ENCODE results near the gene SLC1A1.

The SLC1A1 gene

DNA sequence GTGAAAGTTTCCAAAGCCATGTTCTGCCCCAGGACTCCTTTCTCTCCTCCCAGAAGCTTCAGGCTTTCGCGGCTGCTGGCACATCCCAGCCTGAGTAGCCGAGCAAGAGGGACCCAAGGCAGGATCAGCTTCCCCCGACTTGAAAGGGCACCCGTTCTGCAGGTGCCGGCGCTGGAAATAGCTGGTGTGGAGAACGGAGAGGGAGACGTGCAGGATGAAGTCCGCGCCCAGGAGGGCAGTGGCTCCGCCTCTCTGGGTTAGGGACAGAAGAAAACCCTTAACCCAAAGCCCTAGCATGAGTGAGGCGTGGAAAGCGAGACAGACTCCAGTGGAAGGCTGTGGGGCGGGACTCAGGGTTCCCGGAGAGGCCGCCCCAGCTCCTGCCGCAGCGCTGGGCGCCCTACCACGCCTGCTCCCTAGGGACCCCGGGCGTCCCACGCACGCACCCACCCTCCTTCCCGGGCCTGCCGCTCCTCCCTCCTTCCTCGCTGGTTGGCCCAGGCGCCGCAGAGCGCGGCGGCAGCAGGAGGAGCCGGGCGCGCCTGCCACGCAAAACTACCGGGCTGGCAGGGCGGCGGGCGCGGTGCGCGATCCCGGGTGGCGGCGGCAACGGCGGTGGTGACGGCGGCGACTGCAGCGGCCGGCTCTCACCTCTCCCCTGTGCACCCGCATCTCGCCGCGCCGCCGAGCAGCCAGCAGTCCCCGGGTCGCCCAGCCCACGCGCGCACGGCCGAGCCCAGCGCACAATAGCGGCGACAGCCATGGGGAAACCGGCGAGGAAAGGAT lies at the start of gene SLC1A1:
Gene SLC1A1, plus strand, starts transcription at position 550 of the 786 bp plus-strand sequence. Its CDS starts 212 bp downstream, at position 762.
- DNase-seq (ENCODE audit: low read depth), result no peak

DNA sequence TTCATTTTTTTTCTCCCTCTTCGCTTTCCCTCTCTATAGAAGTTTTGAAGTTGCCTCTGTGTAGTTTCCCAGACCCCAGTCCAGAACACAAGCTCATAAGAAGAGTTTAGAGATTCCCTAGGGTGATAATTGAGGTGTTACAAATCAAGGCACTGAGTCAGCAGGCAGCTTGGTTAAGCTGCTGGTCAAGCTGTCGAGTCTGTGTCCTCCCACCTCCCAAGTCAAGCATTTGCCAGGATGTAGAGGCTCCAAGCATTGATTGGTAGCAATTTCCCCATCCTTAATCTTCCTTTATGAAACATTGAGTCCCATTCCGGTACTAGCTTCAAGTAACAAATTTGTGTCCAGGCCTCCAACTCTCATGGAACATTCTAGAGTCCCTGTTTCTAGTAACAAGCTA lies 47.5 kb upstream of the SLC1A1 start:
- no peak for DNase-seq (ENCODE audit: low read depth)

DNA sequence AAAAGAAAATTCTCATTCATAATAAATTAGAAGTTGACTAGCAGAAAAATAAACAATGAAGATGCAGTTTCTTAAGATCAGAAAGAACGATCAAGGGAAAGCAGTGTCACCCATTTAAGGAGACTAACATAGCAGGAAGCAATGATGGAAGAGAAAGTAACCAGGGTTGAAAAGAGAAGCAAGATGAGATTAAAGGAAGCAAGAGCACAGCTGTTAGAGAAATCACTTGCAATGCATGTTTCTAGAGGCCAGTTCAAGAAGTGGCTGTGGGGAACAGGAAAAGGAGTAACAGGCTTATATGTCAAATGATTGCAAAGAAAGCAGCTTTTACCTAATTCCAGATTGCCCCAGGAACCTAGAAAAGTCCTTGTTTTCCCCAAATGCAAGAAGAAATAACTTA lies 46.8 kb upstream of the SLC1A1 start:
- no peak for DNase-seq (ENCODE audit: low read depth)

DNA sequence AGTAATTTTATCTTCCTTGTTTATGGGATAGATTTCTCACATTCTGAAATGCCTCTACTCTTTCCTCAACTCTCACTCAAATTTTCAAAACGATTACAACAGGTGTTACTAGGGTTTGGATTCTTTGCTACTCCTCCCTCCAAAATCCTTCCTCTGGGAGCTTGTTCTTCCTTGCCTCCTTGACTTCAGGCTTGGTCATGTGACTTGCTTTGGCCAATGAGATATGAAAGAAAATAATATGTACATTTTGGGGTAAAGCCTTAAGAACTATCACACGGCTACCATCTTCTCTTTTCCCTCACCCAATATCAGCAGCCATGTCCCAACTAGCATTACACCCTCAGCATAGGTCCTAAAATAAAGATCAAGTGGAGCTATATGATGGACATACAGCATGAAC lies 28.8 kb upstream of the SLC1A1 start:
- no peak for DNase-seq (ENCODE audit: low read depth)

DNA sequence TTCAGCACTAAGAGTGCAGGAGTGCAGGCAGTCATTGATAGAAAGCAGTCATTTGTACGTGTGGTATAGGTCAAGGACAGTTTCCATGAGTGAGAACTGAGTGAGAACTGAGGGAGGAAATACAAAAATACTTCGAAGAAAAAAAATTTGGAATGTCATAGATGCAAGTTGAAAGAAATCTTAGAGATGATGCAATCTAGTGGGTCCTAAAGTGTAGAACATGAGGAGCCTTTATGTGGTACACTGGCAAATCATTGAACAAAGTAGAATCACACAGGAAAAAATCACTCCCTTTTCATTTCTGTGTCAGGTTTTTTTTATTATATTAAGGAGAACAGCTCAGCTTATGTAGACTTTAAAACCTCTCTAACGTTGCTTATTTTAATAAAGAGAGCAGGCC lies 26.4 kb upstream of the SLC1A1 start:
- no peak for DNase-seq (ENCODE audit: low read depth)

DNA sequence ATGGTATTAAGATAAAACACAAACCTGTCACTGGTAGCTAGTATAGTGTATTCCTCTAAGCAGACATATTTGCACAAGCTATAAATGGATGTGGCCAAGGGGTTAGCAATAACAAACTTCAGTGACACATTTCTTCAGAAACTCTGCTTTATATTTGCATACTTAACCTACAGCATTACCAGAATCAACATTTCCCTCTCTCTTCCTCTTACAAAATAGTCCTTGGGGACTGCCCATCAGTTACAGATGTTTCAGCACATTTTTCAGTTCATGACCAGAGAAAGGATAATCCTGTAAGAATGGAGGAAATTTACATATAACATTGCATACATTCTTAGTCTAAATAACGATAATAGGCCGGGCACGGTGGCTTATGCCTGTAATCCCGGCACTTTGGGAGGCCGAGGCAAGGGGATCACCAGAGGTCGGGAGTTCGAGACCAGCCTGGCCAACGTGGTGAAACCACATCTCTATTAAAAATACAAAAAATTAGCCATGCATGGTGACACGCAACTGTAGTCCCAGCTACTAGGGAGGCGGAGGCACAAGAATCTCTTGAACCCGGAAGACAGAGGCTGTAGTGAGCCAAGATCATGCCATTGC lies 25.3 kb upstream of the SLC1A1 start:
- no peak for DNase-seq (ENCODE audit: low read depth)

DNA sequence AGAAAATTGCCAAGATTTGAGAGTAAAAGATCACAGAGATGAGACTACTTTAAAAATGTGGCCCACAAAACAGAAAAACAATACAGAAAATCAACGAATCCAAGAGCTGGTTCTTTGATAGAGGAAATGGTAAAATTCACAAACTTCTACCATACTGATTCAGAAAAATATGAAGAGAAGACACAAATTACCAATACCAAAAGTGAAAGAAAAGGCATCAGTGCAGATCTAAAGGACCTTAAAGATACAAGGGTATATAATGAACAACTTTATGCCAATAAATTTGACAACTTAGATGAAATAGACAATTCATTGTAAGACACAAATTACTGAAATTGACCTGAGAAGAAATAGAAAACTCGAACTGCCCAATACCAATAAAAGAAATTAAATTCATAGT lies 24.4 kb upstream of the SLC1A1 start:
- DNase-seq (ENCODE audit: low read depth), result no peak

DNA sequence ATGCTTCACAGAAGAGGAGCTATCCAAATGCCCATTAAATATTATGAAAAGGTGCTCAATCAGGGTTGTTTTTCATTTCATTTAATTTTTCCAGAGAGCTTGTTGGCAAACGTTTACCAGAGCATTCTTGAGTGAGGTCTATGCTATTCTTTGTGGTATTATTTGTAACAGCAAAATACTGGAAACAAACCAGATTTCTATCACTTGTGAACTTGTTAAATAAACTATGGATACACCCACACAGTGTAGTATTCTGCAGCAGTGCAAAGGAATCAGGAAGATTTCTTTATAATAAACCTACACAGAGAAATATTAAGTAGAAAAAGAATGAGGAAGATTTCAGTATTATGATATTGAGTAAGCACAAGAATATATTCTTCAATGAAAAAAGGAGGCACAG lies 15.0 kb upstream of the SLC1A1 start:
- DNase-seq (ENCODE audit: low read depth), result no peak

DNA sequence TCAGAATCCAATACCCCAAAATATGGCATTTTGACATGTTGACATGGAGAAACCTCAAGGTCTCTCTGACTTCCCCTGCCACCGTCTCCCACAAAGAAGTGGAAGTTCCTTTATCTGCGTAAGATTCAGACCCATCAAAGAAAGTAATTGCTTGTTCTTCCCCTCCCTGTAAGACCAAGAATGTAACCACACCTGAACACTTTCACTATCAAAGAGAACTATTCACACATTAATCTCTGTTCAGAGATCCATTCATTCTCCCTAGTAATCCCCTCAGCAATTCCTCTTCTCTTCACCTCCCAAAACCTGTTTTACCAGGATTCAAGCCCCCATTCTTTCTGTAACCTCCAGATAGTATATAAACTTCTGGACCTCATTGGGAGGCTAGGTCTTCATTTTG lies 4.1 kb upstream of the SLC1A1 start:
- DNase-seq (ENCODE audit: low read depth), result no peak

DNA sequence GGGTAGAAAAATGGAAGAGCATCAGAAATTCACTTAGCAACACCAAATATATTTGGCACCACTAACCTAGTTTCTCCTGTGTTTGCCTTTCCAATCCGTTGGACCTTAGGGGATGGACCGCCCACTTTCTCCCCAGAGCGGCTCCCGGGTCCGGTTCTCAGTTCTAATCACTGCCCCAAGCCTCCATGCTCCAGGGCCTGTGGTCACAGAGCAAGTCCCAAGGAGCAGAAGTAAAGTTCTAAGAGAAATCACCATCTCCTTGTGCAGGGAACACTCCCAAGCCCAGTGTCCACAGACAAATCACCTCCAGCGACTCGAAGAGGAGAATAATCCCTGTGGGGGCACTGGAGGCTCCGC lies 728 bp upstream of the SLC1A1 start:
- no peak for DNase-seq (ENCODE audit: low read depth)

DNA sequence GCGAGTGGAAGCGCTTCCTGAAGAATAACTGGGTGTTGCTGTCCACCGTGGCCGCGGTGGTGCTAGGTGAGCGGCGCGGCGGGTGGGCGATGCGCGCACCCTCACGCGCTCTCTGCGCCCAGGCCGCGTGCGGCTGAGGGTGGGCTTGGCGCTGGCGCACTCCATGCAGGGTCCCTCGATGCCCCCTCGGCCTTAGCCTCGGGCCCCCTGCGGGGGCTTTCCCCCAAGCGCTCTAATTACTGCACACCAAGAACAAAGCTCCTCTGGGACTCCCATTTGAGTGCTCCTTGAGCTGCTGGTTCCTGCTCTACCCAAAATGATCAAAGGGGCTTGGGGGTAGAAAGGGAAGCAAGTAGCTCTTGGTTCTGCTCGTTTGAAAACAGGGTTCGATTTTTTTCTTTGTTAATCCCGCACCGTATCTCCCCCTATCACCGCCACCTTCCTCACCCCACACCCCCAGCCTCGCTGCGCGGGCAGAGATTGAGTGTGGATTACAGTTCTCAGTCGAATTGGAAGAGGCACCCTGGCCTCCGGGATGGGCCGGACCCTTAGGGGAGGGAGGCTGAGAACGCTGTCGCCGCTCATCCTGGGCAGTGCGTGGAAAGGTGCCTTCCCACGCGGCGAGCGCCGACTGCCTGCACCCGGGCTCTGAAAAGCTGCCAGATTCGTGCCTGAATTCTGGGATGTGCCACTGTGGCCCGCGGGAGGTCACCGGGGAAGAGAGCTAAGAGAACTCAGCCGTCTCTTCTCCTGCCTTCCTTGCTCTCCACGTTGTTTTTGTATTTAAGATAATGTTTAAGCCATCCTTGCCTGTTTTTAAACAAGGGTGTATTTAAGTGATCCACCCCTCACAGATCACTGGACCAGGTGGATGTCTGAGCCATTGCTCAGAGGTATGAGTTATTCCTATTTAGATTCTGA lies 697 bp downstream of the SLC1A1 start:
- DNase-seq (ENCODE audit: low read depth), result no peak

DNA sequence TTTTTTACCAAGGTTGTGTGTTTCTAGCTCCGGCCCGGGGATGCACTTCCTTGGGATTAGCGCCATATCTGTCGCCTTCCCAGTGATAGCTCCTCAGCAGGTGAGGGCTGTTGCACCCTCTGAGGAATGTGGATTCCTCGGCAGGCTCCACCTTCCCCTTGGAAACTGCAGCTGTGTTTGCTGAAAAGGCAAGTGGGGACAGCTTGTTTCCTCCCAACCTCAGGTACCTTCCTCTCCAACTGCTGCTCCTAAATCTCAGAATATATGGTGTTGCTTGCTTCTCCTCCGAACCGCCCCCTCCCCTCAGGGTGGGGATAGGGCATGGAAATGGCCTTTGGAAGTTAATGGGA lies 1.3 kb downstream of the SLC1A1 start:
- no peak for DNase-seq (ENCODE audit: low read depth)

DNA sequence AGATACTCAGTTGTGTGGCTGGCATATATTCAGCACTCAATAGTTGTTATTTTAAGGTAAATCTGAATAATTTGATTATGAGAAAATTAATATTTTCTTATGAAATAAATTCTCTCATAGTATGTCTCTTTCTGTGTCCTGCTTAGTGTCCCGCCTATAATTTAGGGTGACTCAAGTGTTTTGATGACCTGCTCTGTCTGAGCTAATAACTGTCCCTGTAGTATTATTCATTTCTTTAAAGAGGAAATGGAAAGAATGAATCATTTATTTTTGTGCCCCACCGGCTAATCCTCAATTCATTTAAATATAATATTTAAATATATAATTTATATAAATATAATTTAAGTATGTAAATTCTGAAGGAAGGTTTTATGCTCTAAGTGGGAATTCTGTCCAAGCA lies 4.1 kb downstream of the SLC1A1 start:
- no peak for DNase-seq (ENCODE audit: low read depth)

DNA sequence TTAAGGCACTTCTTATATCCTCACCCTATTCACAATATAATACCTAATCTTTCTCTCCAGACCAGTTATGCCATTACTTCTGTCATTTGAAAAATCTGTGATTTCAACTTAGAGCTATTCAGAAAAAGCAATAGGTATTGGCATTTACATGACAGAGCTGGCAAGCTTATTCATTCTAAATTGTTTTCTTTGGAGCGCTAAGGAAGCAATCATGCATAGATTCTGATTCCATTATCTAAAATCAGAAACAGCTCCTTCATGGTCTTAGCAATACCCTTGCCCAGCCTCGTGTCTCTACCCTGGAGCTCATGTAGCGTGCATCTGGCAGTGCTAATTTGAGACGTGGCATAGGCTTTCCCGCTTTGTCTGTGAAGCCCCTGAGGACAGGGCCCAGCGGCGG lies 4.5 kb downstream of the SLC1A1 start:
- DNase-seq (ENCODE audit: low read depth), result no peak

DNA sequence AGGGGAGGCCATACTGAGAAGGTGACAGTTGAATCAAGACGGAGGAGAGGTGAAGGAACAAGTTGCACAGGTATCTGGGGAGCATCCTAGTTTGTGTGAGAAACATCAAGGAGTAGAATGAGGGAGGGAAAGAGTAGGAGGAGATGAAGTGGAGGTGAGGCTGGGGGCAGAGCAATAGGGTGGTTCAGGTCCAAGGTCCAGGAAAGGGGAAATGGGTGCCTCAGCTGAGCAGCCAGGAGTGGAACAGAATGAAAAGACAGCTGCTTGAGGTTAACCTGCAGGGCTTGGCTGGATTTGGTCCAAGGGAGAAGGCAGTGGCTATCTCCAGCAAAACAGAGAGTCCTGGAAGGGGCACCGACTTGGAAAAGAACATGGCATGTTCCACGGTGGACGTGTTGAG lies 5.3 kb downstream of the SLC1A1 start:
- no peak for DNase-seq (ENCODE audit: low read depth)

DNA sequence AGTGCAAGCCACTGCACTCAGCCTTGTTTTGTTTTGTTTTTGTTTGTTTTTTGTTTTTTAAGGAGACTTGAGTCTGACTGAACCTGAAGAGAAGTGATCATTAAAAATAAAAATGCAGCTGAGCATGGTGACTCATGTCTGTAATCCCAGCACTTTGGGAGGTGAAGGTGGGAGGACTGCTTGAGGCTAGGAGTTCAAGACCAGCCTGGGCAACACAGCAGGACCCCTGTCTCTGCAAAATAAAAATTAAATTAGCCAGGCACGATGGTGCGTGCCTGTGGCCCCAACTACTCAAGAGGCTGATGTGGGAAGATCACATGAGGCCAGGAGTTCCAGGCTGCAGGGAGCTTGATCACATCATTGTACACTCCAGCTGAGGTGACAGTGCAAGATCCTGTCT lies 6.2 kb downstream of the SLC1A1 start:
- DNase-seq (ENCODE audit: low read depth), result no peak

DNA sequence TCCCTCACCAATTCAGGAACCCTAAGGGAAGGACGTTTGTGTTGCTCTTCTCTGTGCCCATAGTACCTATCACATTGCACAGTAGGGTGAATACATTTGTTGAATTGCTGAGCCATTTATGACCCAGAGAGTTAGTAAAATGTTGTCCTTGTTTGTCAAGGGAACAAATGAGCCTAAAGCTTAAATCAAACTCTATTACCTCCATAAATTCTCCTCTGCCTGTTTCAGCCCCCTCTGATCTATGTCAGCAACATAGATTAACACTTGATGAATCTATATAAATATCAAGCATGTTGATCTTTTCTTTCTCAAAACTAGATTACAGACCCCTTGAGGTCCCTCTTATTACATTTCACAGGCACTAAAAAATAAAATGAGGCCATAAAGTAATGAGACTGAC lies 7.1 kb downstream of the SLC1A1 start:
- no peak for DNase-seq (ENCODE audit: low read depth)

DNA sequence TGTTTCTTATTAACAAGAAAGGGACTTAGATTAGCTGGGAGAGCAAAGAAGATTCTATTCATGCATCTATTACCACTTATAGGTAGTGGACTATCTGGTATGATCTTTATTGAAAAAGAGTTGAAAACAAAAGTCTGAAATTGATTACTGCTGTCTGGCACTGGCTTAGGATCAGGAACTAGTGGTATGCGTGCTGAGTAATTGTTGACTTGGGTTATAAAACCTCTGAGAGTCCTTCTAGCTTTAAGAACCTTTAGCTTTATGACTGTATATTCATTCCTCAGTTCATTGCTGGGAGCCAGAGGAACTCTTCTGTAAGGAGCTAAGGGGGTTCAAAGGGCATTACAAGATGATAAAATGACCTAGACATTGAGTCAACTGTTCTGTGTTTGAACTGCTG lies 7.6 kb downstream of the SLC1A1 start:
- no peak for DNase-seq (ENCODE audit: low read depth)

DNA sequence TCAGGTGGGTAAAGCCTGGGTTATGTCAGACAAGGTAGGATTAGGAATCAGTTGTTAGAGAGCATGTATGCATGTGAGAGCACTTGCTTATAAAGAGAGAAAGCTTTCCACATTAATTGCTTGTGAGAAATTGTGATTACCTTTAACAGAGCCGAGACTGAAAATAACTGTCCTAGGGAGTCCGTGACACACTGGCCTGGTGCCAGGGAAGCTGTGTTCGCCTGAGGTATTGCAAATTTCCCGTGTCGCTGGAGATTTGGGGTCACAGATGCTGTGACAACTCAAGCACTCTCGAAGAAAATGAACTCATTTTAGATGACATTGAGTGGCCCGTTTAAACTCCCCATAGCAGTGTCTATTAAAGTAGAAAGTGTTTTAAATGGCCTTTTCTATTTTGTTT lies 9.6 kb downstream of the SLC1A1 start:
- DNase-seq (ENCODE audit: low read depth), result no peak

DNA sequence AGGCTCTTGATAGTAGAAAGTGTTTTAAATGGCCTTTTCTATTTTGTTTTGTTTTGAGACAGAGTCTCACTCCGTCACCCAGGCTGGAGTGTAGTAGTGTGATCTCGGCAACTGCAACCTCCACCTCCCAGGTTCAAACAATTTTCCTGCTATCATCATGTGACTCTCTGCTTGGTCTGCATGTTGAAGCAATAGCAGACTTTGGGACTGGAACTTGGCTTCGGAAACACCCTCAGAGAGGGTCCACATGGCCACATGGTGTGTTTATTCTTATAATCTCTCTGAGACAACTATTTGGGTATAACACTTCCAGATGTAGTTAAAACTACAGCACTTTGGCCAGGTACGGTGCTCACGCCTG lies 10.9 kb downstream of the SLC1A1 start:
- DNase-seq (ENCODE audit: low read depth), result no peak

DNA sequence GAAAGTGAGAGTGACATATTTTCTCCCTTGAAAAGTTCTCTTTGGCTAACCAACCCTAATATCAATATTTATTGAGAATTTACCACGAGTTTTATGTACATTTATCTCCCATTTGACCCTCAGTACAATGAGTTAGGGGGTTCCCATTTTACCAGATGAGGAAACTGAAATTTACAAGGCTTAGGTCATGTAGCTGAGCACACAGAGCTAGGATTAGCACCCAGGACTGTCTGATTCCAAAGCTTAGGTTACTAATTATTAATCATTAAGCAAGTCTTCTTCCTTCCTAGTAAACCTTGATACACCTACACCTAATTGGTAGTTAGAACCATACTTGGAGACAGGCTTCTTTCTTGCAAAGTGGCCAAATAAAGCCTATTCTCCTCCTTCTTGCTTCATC lies 12.2 kb downstream of the SLC1A1 start:
- no peak for DNase-seq (ENCODE audit: low read depth)

DNA sequence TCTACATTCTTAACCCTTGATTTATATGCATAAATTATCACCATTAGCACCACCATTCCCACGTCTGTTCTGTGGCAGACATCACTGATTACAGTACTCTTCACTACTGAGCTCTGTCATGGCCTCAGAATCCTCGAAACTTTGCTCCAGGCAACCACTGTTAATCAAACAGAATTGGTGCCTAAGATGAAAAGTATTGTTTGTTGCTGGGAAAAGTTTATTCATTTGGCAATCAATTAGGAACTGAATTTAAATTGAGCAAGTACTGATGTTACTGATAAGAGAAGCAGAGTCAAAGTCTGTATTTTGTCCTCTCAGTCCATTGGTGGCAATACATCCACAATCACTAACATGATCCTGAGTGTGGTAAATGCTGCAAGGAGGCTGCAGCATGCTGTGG lies 12.8 kb downstream of the SLC1A1 start:
- DNase-seq (ENCODE audit: low read depth), result no peak

DNA sequence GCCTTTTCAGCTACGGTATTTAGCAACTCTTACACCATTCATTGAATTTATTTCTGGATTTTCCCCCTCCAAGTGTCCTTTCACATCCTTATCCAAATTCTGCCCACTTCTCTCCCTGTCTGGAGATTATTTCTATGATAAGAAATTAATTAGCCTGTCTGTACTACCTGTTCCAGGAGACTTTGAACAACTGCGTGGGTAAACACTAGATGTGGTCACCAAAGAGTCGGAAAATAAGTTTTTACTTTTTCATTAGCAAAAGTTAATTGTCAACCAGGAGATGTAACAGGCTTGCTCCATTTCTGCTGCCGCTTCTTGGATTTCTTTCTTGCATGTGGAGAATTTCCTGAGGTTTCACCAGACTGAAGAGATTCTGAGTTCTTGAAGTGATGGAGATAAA lies 14.0 kb downstream of the SLC1A1 start:
- no peak for DNase-seq (ENCODE audit: low read depth)
